Measurements from ENCODE around the gene FDXR. TPM values are rescaled to one million over a fixed set of nuclear protein-coding genes. Genes with fewer than 3 reads are reported as not detected.

Gene FDXR
- total and polyA plus RNA-seq, 4 donors: 3.9 to 10.1 (median 4.6) TPM

- Histone ChIP-seq H3K27ac (ENCODE audit: low read depth in 1 of 2, low read length in 2 of 2) (no peak overlapping the region), H3K4me3 (ENCODE audit: low read depth in 1 of 3, low read length in 3 of 3) (no peak overlapping the region)
- DNase-seq (ENCODE audit: low spot score): no peak
These were observed 13.9 kb downstream of the FDXR start for GRCh38 chr17:74858672-74859458.

GRCh38 chr17:74857191-74857590 lies 15.6 kb downstream of the FDXR start:
- Histone ChIP-seq H3K9ac (ENCODE audit: low read depth in 1 of 2, low read length in 2 of 2) (no peak overlapping the region), H3K36me3 (ENCODE audit: control insufficient read depth in 4 of 4, insufficient read depth in 3 of 4, low read depth in 1 of 4, low read length in 3 of 4) (no peaks in the 10 kb centered on the region), H3K27ac (ENCODE audit: low read depth in 1 of 2, low read length in 2 of 2) (no peak overlapping the region), H3K4me1 (ENCODE audit: control insufficient read depth in 4 of 4, insufficient read depth in 4 of 4, low read length in 3 of 4) (peaks cover 8 to 20% (median 11%) of the 10 kb centered on the region in 4 donors), H3K4me3 (ENCODE audit: low read depth in 1 of 3, low read length in 3 of 3) (no peak overlapping the region), H3K9me3 (ENCODE audit: control insufficient read depth in 4 of 4, low read length in 3 of 4) (no peaks in the 10 kb centered on the region), H3K27me3 (ENCODE audit: control insufficient read depth in 4 of 4, insufficient read depth in 4 of 4, low read length in 3 of 4) (peaks cover 0 to 11% (median 6%) of the 10 kb centered on the region in 4 donors)
- 78% methylated on average over 4 of the region's 4 CpGs for WGBS
- TF ChIP-seq NR2F2 (IDR thresholded peaks at IDR 0.05) (no peak), RAD21 (IDR thresholded peaks at IDR 0.05) (no peak), HNF4A (conservative IDR thresholded peaks at IDR 0.05) (no peak), GABPA (IDR thresholded peaks at IDR 0.05 in 1 of 2, conservative IDR thresholded peaks at IDR 0.05 in 1 of 2) (no peak), ATF3 (IDR thresholded peaks at IDR 0.05) (no peak), REST (IDR thresholded peaks at IDR 0.05) (no peak), EGR1 (IDR thresholded peaks at IDR 0.05; ENCODE audit: low read depth in 2 of 2) (no peak), SP1 (IDR thresholded peaks at IDR 0.05) (no peak), FOXA1 (IDR thresholded peaks at IDR 0.05) (no peak), RXRA (IDR thresholded peaks at IDR 0.05) (no peak), FOXA2 (IDR thresholded peaks at IDR 0.05) (no peak), MAX (IDR thresholded peaks at IDR 0.05) (no peak), CTCF (IDR thresholded peaks at IDR 0.05; ENCODE audit: low read depth, low read length, missing input control) (no peak), TAF1 (conservative IDR thresholded peaks at IDR 0.05) (no peak), YY1 (IDR thresholded peaks at IDR 0.05) (no peak), HNF4G (IDR thresholded peaks at IDR 0.05) (no peak)
- DNase-seq (ENCODE audit: low spot score): no peak

More at GRCh38 chr17:74858672-74859458, 13.9 kb downstream of the FDXR start:
- Histone ChIP-seq H3K36me3 (ENCODE audit: control insufficient read depth in 4 of 4, insufficient read depth in 3 of 4, low read depth in 1 of 4, low read length in 3 of 4) (no peaks in the 10 kb centered on the region), H3K9me3 (ENCODE audit: control insufficient read depth in 4 of 4, low read length in 3 of 4) (no peaks in the 10 kb centered on the region), H3K4me1 (ENCODE audit: control insufficient read depth in 4 of 4, insufficient read depth in 4 of 4, low read length in 3 of 4) (peaks cover 8 to 25% (median 14%) of the 10 kb centered on the region in 4 donors), H3K27me3 (ENCODE audit: control insufficient read depth in 4 of 4, insufficient read depth in 4 of 4, low read length in 3 of 4) (peaks cover 0 to 11% (median 6%) of the 10 kb centered on the region in 4 donors), H3K9ac (ENCODE audit: low read depth in 1 of 2, low read length in 2 of 2) (no peak overlapping the region)
- no peak for TF ChIP-seq HNF4A (conservative IDR thresholded peaks at IDR 0.05)
- TF ChIP-seq ATF3 (IDR thresholded peaks at IDR 0.05): no peak
- TF ChIP-seq YY1 (IDR thresholded peaks at IDR 0.05): no peak
- no peak for TF ChIP-seq MAX (IDR thresholded peaks at IDR 0.05)
- TF ChIP-seq RAD21 (IDR thresholded peaks at IDR 0.05): no peak
- TF ChIP-seq CTCF (IDR thresholded peaks at IDR 0.05; ENCODE audit: low read depth, low read length, missing input control): no peak
- TF ChIP-seq TAF1 (conservative IDR thresholded peaks at IDR 0.05): no peak
- no peak for TF ChIP-seq JUND (IDR thresholded peaks at IDR 0.05)
- 49% methylated on average over 12 of the region's 12 CpGs for WGBS

Measured in liver (tissue), 9 donors.